RWPE1 (cell line): ENCODE data around the gene EDN1.

Experiments
- CTCF ChIA-PET: fragments of 350-600 bp; sonication (Branson Sonifier 250); formaldehyde crosslinking; extraction: SDS; loops from one replicate; lab custom pipeline; 2021; lab: Yijun Ruan, JAX
- POLR2A ChIA-PET: fragments of 400-600 bp; formaldehyde crosslinking; extraction: SDS; loops from one replicate; lab custom pipeline; 2020; ENCODE audit warnings: antibody characterized with exemption; ENCODE audit not compliant: low non-redundant PET; lab: Yijun Ruan, JAX
- DNase-seq: peaks from one replicate; pipeline ENCODE4 v3.0.0; 2012; ENCODE audit warnings: low spot score
- H3K27ac ChIP-seq: fragments of 450-650 bp; 2 replicates; pipeline ENCODE4 v1.5.1; 2017
- TF ChIP-seq, protein P1 (sequence below): fragments of 450-650 bp; conservative IDR thresholded peaks from 2 replicates; pipeline ENCODE4 v1.5.1; 2017; ENCODE audit warnings: low read depth, mild to moderate bottlenecking

Gene EDN1

DNA sequence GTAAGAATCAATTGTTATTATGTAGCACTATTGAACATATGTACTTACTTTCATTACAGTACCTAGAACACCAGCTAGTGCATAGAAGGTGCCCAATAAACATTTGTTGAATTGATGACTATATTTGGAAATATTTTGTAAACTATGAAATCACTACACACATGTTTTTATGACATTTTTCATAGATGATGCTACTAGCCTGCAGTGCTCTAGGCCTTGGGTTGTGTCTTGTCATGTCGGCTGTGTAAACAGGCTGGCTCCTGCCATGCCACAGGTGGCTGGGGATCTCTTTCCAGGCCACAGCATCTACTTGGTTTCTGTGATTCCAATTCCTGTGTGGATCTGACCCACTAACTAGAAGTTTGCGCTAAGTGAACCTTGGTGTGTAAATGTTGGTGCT, 43.3 kb upstream of the EDN1 start:
- ChIA-PET POLR2A (no interaction called here), CTCF (interaction anchor here (0.7 kb wide), 1 partner anchor 43 kb away, joined by 3 read pairs; no protein-coding TSS in a partner anchor)
- H3K27ac ChIP-seq, result no peak overlapping the region
- TF ChIP-seq, protein P1, sequence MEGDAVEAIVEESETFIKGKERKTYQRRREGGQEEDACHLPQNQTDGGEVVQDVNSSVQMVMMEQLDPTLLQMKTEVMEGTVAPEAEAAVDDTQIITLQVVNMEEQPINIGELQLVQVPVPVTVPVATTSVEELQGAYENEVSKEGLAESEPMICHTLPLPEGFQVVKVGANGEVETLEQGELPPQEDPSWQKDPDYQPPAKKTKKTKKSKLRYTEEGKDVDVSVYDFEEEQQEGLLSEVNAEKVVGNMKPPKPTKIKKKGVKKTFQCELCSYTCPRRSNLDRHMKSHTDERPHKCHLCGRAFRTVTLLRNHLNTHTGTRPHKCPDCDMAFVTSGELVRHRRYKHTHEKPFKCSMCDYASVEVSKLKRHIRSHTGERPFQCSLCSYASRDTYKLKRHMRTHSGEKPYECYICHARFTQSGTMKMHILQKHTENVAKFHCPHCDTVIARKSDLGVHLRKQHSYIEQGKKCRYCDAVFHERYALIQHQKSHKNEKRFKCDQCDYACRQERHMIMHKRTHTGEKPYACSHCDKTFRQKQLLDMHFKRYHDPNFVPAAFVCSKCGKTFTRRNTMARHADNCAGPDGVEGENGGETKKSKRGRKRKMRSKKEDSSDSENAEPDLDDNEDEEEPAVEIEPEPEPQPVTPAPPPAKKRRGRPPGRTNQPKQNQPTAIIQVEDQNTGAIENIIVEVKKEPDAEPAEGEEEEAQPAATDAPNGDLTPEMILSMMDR, result no peak
- DNase-seq, result no peak

DNA sequence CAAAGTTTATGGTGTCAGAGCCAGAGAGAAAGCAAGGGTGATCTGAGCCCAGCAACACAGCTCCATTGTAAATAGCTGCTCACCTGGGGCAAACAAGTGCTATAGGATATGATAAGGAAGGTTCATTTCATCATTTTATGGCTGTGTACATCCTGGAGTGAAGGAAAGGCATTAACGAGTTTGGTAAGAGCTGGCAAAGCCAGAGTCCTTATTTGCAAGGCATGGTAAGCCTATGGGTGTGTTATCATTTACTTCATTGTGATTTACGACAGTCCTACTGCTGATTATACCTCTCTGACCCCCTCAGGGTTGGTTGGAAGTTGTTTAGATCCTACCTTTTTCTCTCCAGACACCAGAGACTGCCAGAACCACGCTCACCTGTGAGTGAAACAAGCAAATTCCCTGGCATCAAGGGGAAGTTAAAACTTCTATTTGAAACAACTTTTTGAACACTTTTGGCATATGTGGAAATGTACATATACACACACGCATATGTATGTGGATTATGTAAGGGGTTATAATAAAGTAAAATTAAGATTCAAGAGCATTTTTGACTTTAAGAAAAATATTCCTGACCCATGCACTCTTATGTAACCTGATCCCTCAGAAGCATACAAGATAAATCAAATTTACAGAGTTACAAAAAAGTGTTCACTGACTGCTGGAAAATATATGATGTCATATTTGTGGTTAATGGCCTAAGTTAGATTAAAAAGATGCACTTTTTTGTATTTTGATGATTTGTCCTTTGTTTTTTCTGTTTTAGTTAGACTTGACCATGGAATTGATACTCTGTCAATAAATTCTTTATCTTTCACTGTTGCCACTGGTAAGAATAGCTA, 40.4 kb upstream of the EDN1 start:
- DNase-seq, result no peak
- TF ChIP-seq, protein P1, result no peak
- ChIA-PET POLR2A (no interaction called here), CTCF (no interaction called here)
- H3K27ac ChIP-seq, result no peak overlapping the region

DNA sequence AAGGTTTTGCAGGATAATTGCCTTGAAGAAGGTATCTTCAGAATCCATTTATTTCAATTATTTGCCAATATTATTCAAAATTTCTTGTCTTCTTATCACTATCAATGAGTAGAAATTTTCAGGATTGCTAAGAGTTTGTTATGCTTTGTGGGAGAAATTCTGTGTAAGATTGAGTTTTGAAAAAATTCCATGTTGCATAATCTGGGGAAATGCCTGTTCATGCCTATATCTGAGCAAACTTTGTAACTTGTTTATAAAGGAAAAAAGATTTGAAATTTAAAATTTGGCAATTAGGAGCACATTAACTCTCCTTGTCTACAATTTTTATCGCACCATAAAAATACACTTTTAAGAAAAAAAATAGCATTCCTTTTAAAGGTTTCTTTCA, 39.8 kb upstream of the EDN1 start:
- DNase-seq, result no peak
- ChIA-PET CTCF (no interaction called here), POLR2A (no interaction called here)
- no peak overlapping the region for H3K27ac ChIP-seq
- TF ChIP-seq, protein P1, result no peak

DNA sequence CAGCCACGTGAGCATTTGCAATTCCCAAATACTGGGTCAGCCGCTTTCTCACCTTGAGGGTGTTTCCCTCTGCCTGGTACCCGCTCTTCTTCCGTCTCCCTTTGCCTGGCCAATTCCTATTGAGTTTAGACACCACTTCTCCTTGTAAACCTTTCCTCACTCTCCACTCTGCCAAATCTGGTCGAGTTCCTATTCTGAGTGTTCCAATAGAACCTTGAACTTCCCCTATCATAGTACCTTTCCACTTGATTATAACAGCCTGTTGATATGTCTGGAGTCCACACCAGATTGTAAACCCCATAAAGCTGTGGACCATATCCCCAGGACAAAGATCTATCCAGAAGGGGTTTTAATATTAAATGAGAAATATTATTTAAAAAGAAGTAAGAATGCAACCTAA, 36.0 kb upstream of the EDN1 start:
- POLR2A ChIA-PET, result no interaction called here
- H3K27ac ChIP-seq, result no peak overlapping the region
- CTCF ChIA-PET, result interaction anchor here (0.7 kb wide), 1 partner anchor 286 kb away, joined by 4 read pairs; no protein-coding TSS in a partner anchor
- DNase-seq, result no peak
- TF ChIP-seq, protein P1, result no peak

DNA sequence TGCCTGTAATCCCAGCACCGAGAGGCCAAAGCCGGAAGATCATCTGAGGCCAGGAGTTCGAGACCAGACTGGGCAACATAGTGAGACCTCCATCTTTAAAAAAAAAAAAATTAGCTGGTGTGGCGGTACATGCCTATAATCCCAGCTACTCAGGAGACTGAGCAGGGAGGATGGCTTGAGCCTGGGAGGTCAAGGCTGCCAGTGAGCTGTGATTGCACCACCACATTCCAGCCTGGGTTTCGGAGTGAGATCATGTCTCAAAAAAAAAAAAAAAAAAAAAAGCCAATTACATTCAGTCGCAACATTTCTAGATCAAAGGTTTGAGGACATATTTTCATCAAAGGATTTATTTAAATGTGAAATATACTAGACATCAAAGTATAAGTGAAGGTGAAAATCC, 32.0 kb upstream of the EDN1 start:
- H3K27ac ChIP-seq, result no peak overlapping the region
- ChIA-PET CTCF (no interaction called here), POLR2A (no interaction called here)
- TF ChIP-seq, protein P1, result no peak
- no peak for DNase-seq

DNA sequence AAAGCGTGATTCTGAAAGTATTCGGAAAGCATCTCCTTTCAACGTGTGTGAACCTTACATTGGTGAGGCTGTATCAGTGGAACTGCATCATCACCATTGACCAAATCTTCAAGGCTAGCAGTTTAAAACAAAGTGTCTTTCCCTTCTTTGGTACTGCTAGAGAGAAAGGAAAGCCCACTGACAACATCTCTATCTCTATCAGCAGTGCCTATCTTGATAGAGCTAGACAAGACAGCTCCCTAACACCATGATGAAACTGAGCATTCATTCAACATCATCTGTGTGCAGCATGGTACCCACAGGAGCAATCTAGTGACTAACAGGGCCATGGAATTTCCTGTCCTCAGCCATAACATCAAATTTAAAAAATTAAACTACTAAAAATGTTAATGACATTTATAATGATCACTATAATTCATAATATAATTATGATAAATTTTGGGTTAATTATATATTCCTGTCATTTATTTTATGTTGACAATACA, 31.5 kb upstream of the EDN1 start:
- POLR2A ChIA-PET, result no interaction called here
- TF ChIP-seq, protein P1, result no peak
- CTCF ChIA-PET, result interaction anchor here (0.7 kb wide), 1 partner anchor 29 kb away, joined by 3 read pairs; no protein-coding TSS in a partner anchor

More for the DNA sequence above, 31.5 kb upstream of the EDN1 start:
- no peak overlapping the region for H3K27ac ChIP-seq
- no peak for DNase-seq
